Measurements from ENCODE around the gene EDIL3. TPM values are rescaled to one million over a fixed set of nuclear protein-coding genes. Genes with fewer than 3 reads are reported as not detected.

Gene EDIL3
- total RNA-seq, 3 donors from 2014 or later = 29.7 to 39.8 (median 39.6) TPM

GRCh38 chr5:84378961-84379360 is 5.7 kb downstream of the EDIL3 start:
- Histone ChIP-seq H3K36me3 (ENCODE audit: low read depth) (no peaks in the 10 kb centered on the region), H3K4me3 (no peak overlapping the region), H3K9me3 (no peaks in the 10 kb centered on the region), H3K4me1 (ENCODE audit: low read depth) (peaks cover 10% of the 10 kb centered on the region)
- ATAC-seq (no peak), DNase-seq (no peak)
- intact Hi-C loops (cut with DNase I, micrococcal nuclease) = no loop called here
- no peak for TF ChIP-seq CTCF (IDR thresholded peaks at IDR 0.05)

- no peak for TF ChIP-seq CTCF (IDR thresholded peaks at IDR 0.05)
- Histone ChIP-seq H3K4me1 (ENCODE audit: low read depth) (peaks cover 10% of the 10 kb centered on the region), H3K4me3 (no peak overlapping the region), H3K9me3 (no peaks in the 10 kb centered on the region), H3K36me3 (ENCODE audit: low read depth) (no peaks in the 10 kb centered on the region)
- no peak for ATAC-seq
- intact Hi-C loops (cut with DNase I, micrococcal nuclease) = no loop called here
- DNase-seq = no peak
These were observed 6.3 kb downstream of the EDIL3 start for GRCh38 chr5:84378420-84378819.

GRCh38 chr5:84376346-84376745 is 8.3 kb downstream of the EDIL3 start:
- TF ChIP-seq CTCF (IDR thresholded peaks at IDR 0.05) = no peak
- Histone ChIP-seq H3K4me1 (ENCODE audit: low read depth) (peaks cover 2% of the 10 kb centered on the region), H3K36me3 (ENCODE audit: low read depth) (no peaks in the 10 kb centered on the region), H3K4me3 (no peak overlapping the region), H3K9me3 (no peaks in the 10 kb centered on the region)
- no peak for ATAC-seq
- intact Hi-C loops (cut with DNase I, micrococcal nuclease) = no loop called here
- no peak for DNase-seq

GRCh38 chr5:84374568-84374967 is 10.1 kb downstream of the EDIL3 start:
- no peaks in the 10 kb centered on the region for H3K9me3 ChIP-seq
- DNase-seq (no peak), ATAC-seq (no peak)
- H3K4me3 ChIP-seq = no peak overlapping the region
- intact Hi-C loops (cut with DNase I, micrococcal nuclease) = no loop called here
- H3K4me1 ChIP-seq (ENCODE audit: low read depth) = peaks cover 5% of the 10 kb centered on the region
- H3K36me3 ChIP-seq (ENCODE audit: low read depth) = no peaks in the 10 kb centered on the region
- TF ChIP-seq CTCF (IDR thresholded peaks at IDR 0.05) = no peak

GRCh38 chr5:84373506-84373905 is 11.2 kb downstream of the EDIL3 start:
- no peaks in the 10 kb centered on the region for H3K36me3 ChIP-seq (ENCODE audit: low read depth)
- no peak overlapping the region for H3K4me3 ChIP-seq
- no peaks in the 10 kb centered on the region for H3K9me3 ChIP-seq
- peaks cover 5% of the 10 kb centered on the region for H3K4me1 ChIP-seq (ENCODE audit: low read depth)
- ATAC-seq (no peak), DNase-seq (no peak)
- no peak for TF ChIP-seq CTCF (IDR thresholded peaks at IDR 0.05)
- intact Hi-C loops (cut with DNase I, micrococcal nuclease) = no loop called here

GRCh38 chr5:84372066-84372695 is 12.5 kb downstream of the EDIL3 start:
- no peak for ATAC-seq
- peaks cover 5% of the 10 kb centered on the region for H3K4me1 ChIP-seq (ENCODE audit: low read depth)

More at GRCh38 chr5:84372066-84372695, 12.5 kb downstream of the EDIL3 start:
- intact Hi-C loops (cut with DNase I, micrococcal nuclease) = no loop called here
- TF ChIP-seq CTCF (IDR thresholded peaks at IDR 0.05) = no peak
- no peak overlapping the region for H3K4me3 ChIP-seq
- no peaks in the 10 kb centered on the region for H3K36me3 ChIP-seq (ENCODE audit: low read depth)
- DNase-seq = no peak
- H3K9me3 ChIP-seq = no peaks in the 10 kb centered on the region
